CD4-positive, alpha-beta memory T cell (primary cell): ENCODE measurements around the gene MCF2L. TPM values are rescaled to one million over a fixed set of nuclear protein-coding genes. Genes with fewer than 3 reads are reported as not detected.
"Not testable (repeated sequence)": the region's sequence is repeated elsewhere in the genome, so short reads cannot be mapped to it uniquely, and the experiment has no call there.

ENCODE experiments used
- CTCF ChIA-PET: fragments of 350-600 bp; sonication (Branson Sonifier 250); formaldehyde crosslinking; loops from one replicate; lab custom pipeline; 2021; ENCODE audit warnings: inconsistent platforms; ENCODE audit not compliant: partially characterized antibody; lab: Charles Lee
- POLR2A ChIA-PET: fragments of 350-600 bp; sonication (Branson Sonifier 250); formaldehyde crosslinking; loops from one replicate; lab custom pipeline; 2021; ENCODE audit not compliant: partially characterized antibody; lab: Charles Lee
- DNase-seq, 5 donors: peaks; one replicate each; pipeline versions ENCODE4 v3.0.0 to v3.0.0-alpha.2; 2020 to 2022; ENCODE audit warnings: mixed read lengths in 1 of 5
- H3K27ac ChIP-seq: one replicate; pipeline ENCODE4 v1.7.0; 2013; ENCODE audit warnings: low read depth, low read length
- H3K27me3 ChIP-seq: 2 replicates; pipeline ENCODE4 v1.7.0; 2013; ENCODE audit warnings: mild to moderate bottlenecking, low read length, moderate library complexity; ENCODE audit not compliant: insufficient read depth
- H3K36me3 ChIP-seq: 2 replicates; pipeline ENCODE4 v1.7.0; 2013; ENCODE audit warnings: mild to moderate bottlenecking, low read length, moderate library complexity; ENCODE audit not compliant: insufficient read depth
- H3K4me1 ChIP-seq: 2 replicates; pipeline ENCODE4 v1.7.0; 2013; ENCODE audit warnings: mild to moderate bottlenecking, low read length, moderate library complexity; ENCODE audit not compliant: insufficient read depth
- H3K4me3 ChIP-seq, 2 donors: one replicate each; pipeline ENCODE4 v1.7.0; 2013; ENCODE audit warnings: low read length in 2 of 2, mild to moderate bottlenecking in 1 of 2
- H3K9me3 ChIP-seq, 2 donors: one replicate each; pipeline ENCODE4 v1.7.0; 2013; ENCODE audit warnings: low read length in 2 of 2, control low read depth in 1 of 2; ENCODE audit not compliant: control insufficient read depth in 1 of 2
- H3K27ac Mint-ChIP-seq, 7 donors: one replicate each; pipeline ENCODE4 v1.8.0; 2020 to 2021; ENCODE audit warnings: mixed read lengths in 7 of 7, mild to moderate bottlenecking in 6 of 7, inconsistent platforms in 3 of 7, moderate library complexity in 3 of 7
- H3K27me3 Mint-ChIP-seq, 2 donors: one replicate each; pipeline ENCODE4 v1.8.0; 2020 to 2021; ENCODE audit warnings: mixed read lengths in 2 of 2
- H3K36me3 Mint-ChIP-seq, 2 donors: one replicate each; pipeline ENCODE4 v1.8.0; 2020 to 2021; ENCODE audit warnings: mixed read lengths in 2 of 2, inconsistent platforms in 1 of 2, mild to moderate bottlenecking in 1 of 2
- H3K4me1 Mint-ChIP-seq, 4 donors: one replicate each; pipeline ENCODE4 v1.8.0; 2020 to 2021; ENCODE audit warnings: mixed read lengths in 4 of 4, mild to moderate bottlenecking in 1 of 4
- H3K4me3 Mint-ChIP-seq, 8 donors: one replicate each; pipeline ENCODE4 v1.8.0; 2020 to 2021; ENCODE audit warnings: mixed read lengths in 8 of 8, mild to moderate bottlenecking in 7 of 8, moderate library complexity in 6 of 8, inconsistent platforms in 3 of 8
- H3K9me3 Mint-ChIP-seq, 8 donors: one replicate each; pipeline ENCODE4 v1.8.0; 2020 to 2021; ENCODE audit warnings: mixed read lengths in 8 of 8, mild to moderate bottlenecking in 5 of 8, inconsistent platforms in 3 of 8, moderate library complexity in 1 of 8
- intact Hi-C: fragments of 100-400 bp; cut with micrococcal nuclease; formaldehyde crosslinking; loops from one replicate; pipeline ENCODE4 v1.15.1; 2023
- polyA plus RNA-seq, 2 donors: library from polyadenylated mRNA; unstranded; fragments of 300-500 nt; fragmentation: Illumina TruSeq; gene quantifications; one replicate each; pipeline ENCODE4 v1.2.3, GENCODE V29; 2021
- total RNA-seq, 2 experiments: library from RNA; stranded (reverse); gene quantifications; one replicate each; pipeline ENCODE4 v1.2.3, GENCODE V29; 2021

Gene MCF2L
- total and polyA plus RNA-seq, 4 experiments from 2014 or later: 0.15 to 18.9 (median 10.4) TPM

- Mint-ChIP-seq H3K4me1 (no peaks in the 10 kb centered on the region), H3K27ac (peak overlapping the region in 2 of 7 donors; percentile 22 to 42), H3K27me3 (no peaks in the 10 kb centered on the region), H3K9me3 (no peaks in the 10 kb centered on the region), H3K4me3 (no peak overlapping the region), H3K36me3 (peaks cover 0 to 2% of the 10 kb centered on the region in 2 donors)
- H3K36me3 ChIP-seq: no peaks in the 10 kb centered on the region
- ChIA-PET CTCF (no interaction called here), POLR2A (no interaction called here)
- H3K9me3 ChIP-seq: no peaks in the 10 kb centered on the region
- intact Hi-C loops: no loop called here
- H3K27me3 ChIP-seq: no peaks in the 10 kb centered on the region
- DNase-seq: no peak
- H3K4me3 ChIP-seq: no peak overlapping the region
- H3K27ac ChIP-seq: no peak overlapping the region
- no peaks in the 10 kb centered on the region for H3K4me1 ChIP-seq
These were observed 126.4 kb downstream of the MCF2L start for GRCh38 chr13:113095146-113096051.

- Histone ChIP-seq H3K9me3 (no peaks in the 10 kb centered on the region), H3K4me3 (no peak overlapping the region), H3K27ac (no peak overlapping the region), H3K4me1 (no peaks in the 10 kb centered on the region), H3K27me3 (no peaks in the 10 kb centered on the region), H3K36me3 (no peaks in the 10 kb centered on the region)
- intact Hi-C loops: no loop called here
- Mint-ChIP-seq H3K36me3 (no peaks in the 10 kb centered on the region), H3K4me3 (no peak overlapping the region), H3K9me3 (no peaks in the 10 kb centered on the region), H3K27ac (no peak overlapping the region), H3K27me3 (no peaks in the 10 kb centered on the region), H3K4me1 (no peaks in the 10 kb centered on the region)
- POLR2A ChIA-PET: no interaction called here
- DNase-seq: no peak
- CTCF ChIA-PET: no interaction called here
These were observed 127.2 kb downstream of the MCF2L start for GRCh38 chr13:113096052-113096744.

GRCh38 chr13:113096745-113097305, 127.8 kb downstream of the MCF2L start:
- no peaks in the 10 kb centered on the region for H3K4me1 Mint-ChIP-seq
- no peaks in the 10 kb centered on the region for H3K36me3 ChIP-seq
- no peaks in the 10 kb centered on the region for H3K36me3 Mint-ChIP-seq
- no peak overlapping the region for H3K27ac Mint-ChIP-seq
- no peak overlapping the region for H3K4me3 ChIP-seq
- intact Hi-C loops: no loop called here
- DNase-seq: no peak
- ChIA-PET POLR2A (no interaction called here), CTCF (no interaction called here)
- no peaks in the 10 kb centered on the region for H3K27me3 Mint-ChIP-seq
- no peak overlapping the region for H3K4me3 Mint-ChIP-seq
- H3K9me3 Mint-ChIP-seq: no peaks in the 10 kb centered on the region
- no peak overlapping the region for H3K27ac ChIP-seq
- H3K9me3 ChIP-seq: no peaks in the 10 kb centered on the region
- no peaks in the 10 kb centered on the region for H3K4me1 ChIP-seq
- no peaks in the 10 kb centered on the region for H3K27me3 ChIP-seq

GRCh38 chr13:113097651-113098050, 128.6 kb downstream of the MCF2L start:
- no peak overlapping the region for H3K27ac Mint-ChIP-seq
- H3K4me1 ChIP-seq: no peaks in the 10 kb centered on the region
- no peak overlapping the region for H3K27ac ChIP-seq
- H3K9me3 ChIP-seq: no peaks in the 10 kb centered on the region
- ChIA-PET CTCF (no interaction called here), POLR2A (no interaction called here)
- H3K27me3 Mint-ChIP-seq: no peaks in the 10 kb centered on the region
- intact Hi-C loops: no loop called here
- H3K4me3 Mint-ChIP-seq: no peak overlapping the region
- H3K27me3 ChIP-seq: no peaks in the 10 kb centered on the region
- no peaks in the 10 kb centered on the region for H3K4me1 Mint-ChIP-seq
- no peaks in the 10 kb centered on the region for H3K36me3 Mint-ChIP-seq
- H3K4me3 ChIP-seq: no peak overlapping the region
- no peaks in the 10 kb centered on the region for H3K9me3 Mint-ChIP-seq
- no peak for DNase-seq
- no peaks in the 10 kb centered on the region for H3K36me3 ChIP-seq

- DNase-seq: no peak
- intact Hi-C loops: no loop called here
- Histone ChIP-seq H3K4me3 (no peak overlapping the region), H3K4me1 (no peaks in the 10 kb centered on the region), H3K27ac (no peak overlapping the region), H3K27me3 (no peaks in the 10 kb centered on the region), H3K36me3 (no peaks in the 10 kb centered on the region), H3K9me3 (no peaks in the 10 kb centered on the region)
- no peak overlapping the region for H3K27ac Mint-ChIP-seq
- peaks cover 0 to 2% (median 0%) of the 10 kb centered on the region in 4 donors for H3K4me1 Mint-ChIP-seq
- no peak overlapping the region for H3K4me3 Mint-ChIP-seq
- H3K9me3 Mint-ChIP-seq: no peaks in the 10 kb centered on the region
- POLR2A ChIA-PET: no interaction called here
- H3K36me3 Mint-ChIP-seq: no peaks in the 10 kb centered on the region
- H3K27me3 Mint-ChIP-seq: peaks cover 0 to 2% of the 10 kb centered on the region in 2 donors
- CTCF ChIA-PET: no interaction called here
These were observed 129.2 kb downstream of the MCF2L start for GRCh38 chr13:113098162-113098732.

GRCh38 chr13:113099142-113099541, 130.1 kb downstream of the MCF2L start:
- intact Hi-C loops: no loop called here
- Histone ChIP-seq H3K4me1 (no peaks in the 10 kb centered on the region), H3K36me3 (no peaks in the 10 kb centered on the region), H3K27me3 (no peaks in the 10 kb centered on the region), H3K27ac (no peak overlapping the region), H3K9me3 (no peaks in the 10 kb centered on the region), H3K4me3 (no peak overlapping the region)
- H3K4me3 Mint-ChIP-seq: no peak overlapping the region
- H3K9me3 Mint-ChIP-seq: no peaks in the 10 kb centered on the region
- H3K27ac Mint-ChIP-seq: peak overlapping the region in 1 of 7 donors; percentile 52
- peaks cover 0 to 2% of the 10 kb centered on the region in 2 donors for H3K27me3 Mint-ChIP-seq
- DNase-seq: no peak
- no peaks in the 10 kb centered on the region for H3K36me3 Mint-ChIP-seq
- ChIA-PET CTCF (no interaction called here), POLR2A (no interaction called here)
- peaks cover 0 to 2% (median 0%) of the 10 kb centered on the region in 4 donors for H3K4me1 Mint-ChIP-seq

- H3K27me3 Mint-ChIP-seq, H3K27ac Mint-ChIP-seq, CTCF ChIA-PET, H3K27me3 ChIP-seq, H3K9me3 Mint-ChIP-seq, H3K27ac ChIP-seq, H3K36me3 Mint-ChIP-seq, H3K4me3 Mint-ChIP-seq, intact Hi-C loops, POLR2A ChIA-PET, H3K9me3 ChIP-seq, H3K4me3 ChIP-seq, H3K4me1 ChIP-seq, DNase-seq, H3K4me1 Mint-ChIP-seq, H3K36me3 ChIP-seq: not testable (repeated sequence)
These were observed 133.3 kb downstream of the MCF2L start for GRCh38 chr13:113102302-113102701.
